ENCODE measurements around the gene RANBP9. TPM values are rescaled to one million over a fixed set of nuclear protein-coding genes. Genes with fewer than 3 reads are reported as not detected.

Gene RANBP9
- total RNA-seq, 2 donors from 2014 or later: 43.7 to 45.4 TPM

- Mint-ChIP-seq H3K27me3 (ENCODE audit: insufficient read depth) (no peaks in the 10 kb centered on the region), H3K27ac (no peak overlapping the region), H3K9me3 (no peaks in the 10 kb centered on the region)
These were observed 22.0 kb downstream of the RANBP9 start for GRCh38 chr6:13689511-13690256.

GRCh38 chr6:13688692-13689196 is 22.9 kb downstream of the RANBP9 start:
- no peak overlapping the region for H3K27ac ChIP-seq (ENCODE audit: low read depth, low read length)
- WGBS, 2 experiments (ENCODE audit: insufficient coverage in 1 of 2, insufficient read length in 1 of 2): 95 to 100% methylated on average over 3 to 4 of the region's 5 CpGs
- no peak overlapping the region for H3K4me3 Mint-ChIP-seq
- DNase-seq: no peak
- no peak overlapping the region for H3K4me3 ChIP-seq (ENCODE audit: low read length)
- TF ChIP-seq CTCF (conservative IDR thresholded peaks at IDR 0.05): no peak
- no peaks in the 10 kb centered on the region for H3K9me3 Mint-ChIP-seq
- no peaks in the 10 kb centered on the region for H3K9me3 ChIP-seq (ENCODE audit: control insufficient read depth, low read length)
- no peaks in the 10 kb centered on the region for H3K4me1 ChIP-seq (ENCODE audit: control insufficient read depth, insufficient read depth, low read length)
- H3K27me3 Mint-ChIP-seq (ENCODE audit: insufficient read depth): no peaks in the 10 kb centered on the region
- no peaks in the 10 kb centered on the region for H3K27me3 ChIP-seq (ENCODE audit: control insufficient read depth, insufficient read depth, low read length, poor library complexity, severe bottlenecking)
- no peak overlapping the region for H3K27ac Mint-ChIP-seq
- H3K4me1 Mint-ChIP-seq: no peaks in the 10 kb centered on the region
- H3K9ac ChIP-seq (ENCODE audit: extremely low read depth, low read length, poor library complexity, severe bottlenecking): no peak overlapping the region
- peaks cover 21% of the 10 kb centered on the region for H3K36me3 Mint-ChIP-seq (ENCODE audit: low read depth)
- H3K36me3 ChIP-seq (ENCODE audit: control insufficient read depth, insufficient read depth, low read length): peaks cover 35% of the 10 kb centered on the region

More at GRCh38 chr6:13689511-13690256, 22.0 kb downstream of the RANBP9 start:
- H3K9ac ChIP-seq (ENCODE audit: extremely low read depth, low read length, poor library complexity, severe bottlenecking): no peak overlapping the region
- no peaks in the 10 kb centered on the region for H3K4me1 ChIP-seq (ENCODE audit: control insufficient read depth, insufficient read depth, low read length)
- H3K27ac ChIP-seq (ENCODE audit: low read depth, low read length): no peak overlapping the region
- no peak for DNase-seq
- Mint-ChIP-seq H3K36me3 (ENCODE audit: low read depth) (peaks cover 21% of the 10 kb centered on the region), H3K4me1 (no peaks in the 10 kb centered on the region), H3K4me3 (no peak overlapping the region)
- TF ChIP-seq CTCF (conservative IDR thresholded peaks at IDR 0.05): no peak
- no peak overlapping the region for H3K4me3 ChIP-seq (ENCODE audit: low read length)
- H3K36me3 ChIP-seq (ENCODE audit: control insufficient read depth, insufficient read depth, low read length): peaks cover 38% of the 10 kb centered on the region
- no peaks in the 10 kb centered on the region for H3K9me3 ChIP-seq (ENCODE audit: control insufficient read depth, low read length)
- no peaks in the 10 kb centered on the region for H3K27me3 ChIP-seq (ENCODE audit: control insufficient read depth, insufficient read depth, low read length, poor library complexity, severe bottlenecking)
- WGBS, 2 experiments (ENCODE audit: insufficient coverage in 1 of 2, insufficient read length in 1 of 2): 96 to 99% methylated on average over 4 to 5 of the region's 5 CpGs

GRCh38 chr6:13687917-13688351 is 23.7 kb downstream of the RANBP9 start:
- Histone ChIP-seq H3K36me3 (ENCODE audit: control insufficient read depth, insufficient read depth, low read length) (peaks cover 34% of the 10 kb centered on the region), H3K27ac (ENCODE audit: low read depth, low read length) (no peak overlapping the region), H3K4me3 (ENCODE audit: low read length) (no peak overlapping the region), H3K9me3 (ENCODE audit: control insufficient read depth, low read length) (no peaks in the 10 kb centered on the region), H3K9ac (ENCODE audit: extremely low read depth, low read length, poor library complexity, severe bottlenecking) (no peak overlapping the region), H3K4me1 (ENCODE audit: control insufficient read depth, insufficient read depth, low read length) (no peaks in the 10 kb centered on the region), H3K27me3 (ENCODE audit: control insufficient read depth, insufficient read depth, low read length, poor library complexity, severe bottlenecking) (no peaks in the 10 kb centered on the region)
- Mint-ChIP-seq H3K27me3 (ENCODE audit: insufficient read depth) (no peaks in the 10 kb centered on the region), H3K36me3 (ENCODE audit: low read depth) (peaks cover 23% of the 10 kb centered on the region), H3K4me3 (no peak overlapping the region), H3K9me3 (no peaks in the 10 kb centered on the region), H3K27ac (no peak overlapping the region), H3K4me1 (peaks cover 1% of the 10 kb centered on the region)
- 73 to 100% methylated on average over 1 of the region's 1 CpG for WGBS, 2 experiments (ENCODE audit: insufficient coverage in 1 of 2, insufficient read length in 1 of 2)
- DNase-seq: no peak
- TF ChIP-seq CTCF (conservative IDR thresholded peaks at IDR 0.05): no peak

All from endodermal cell (in vitro differentiated cells).